ENCODE results near the gene PLXNA4.

DNA sequence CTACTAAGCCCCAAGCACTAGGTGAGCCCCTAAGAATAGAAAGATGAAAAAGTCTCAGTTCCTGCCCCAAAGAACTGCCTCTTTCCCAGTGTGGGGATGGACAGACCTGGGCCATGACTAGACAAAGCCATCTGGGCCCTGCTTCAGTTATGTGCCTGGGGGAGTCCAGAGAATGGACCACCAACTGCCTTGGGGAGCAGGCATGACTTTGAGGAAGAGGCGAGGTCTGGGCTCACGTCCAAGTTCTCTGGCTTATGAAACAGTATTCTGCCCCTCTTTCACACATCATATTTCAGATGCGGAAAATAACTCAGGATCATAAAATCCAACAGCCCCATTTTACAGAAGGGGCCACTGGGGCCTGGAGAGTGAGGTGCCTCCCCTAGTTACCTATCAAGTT is 80.3 kb downstream of the PLXNA4 start:
- TF ChIP-seq POLR2AphosphoS5 (IDR thresholded peaks at IDR 0.05; ENCODE audit: low read depth, low read length) (no peak), SIN3A (IDR thresholded peaks at IDR 0.05; ENCODE audit: borderline replicate concordance, insufficient read depth, low read length) (no peak), TAF1 (IDR thresholded peaks at IDR 0.05; ENCODE audit: borderline replicate concordance, insufficient read depth, low read length) (no peak)
- TF ChIP-seq, protein P1, sequence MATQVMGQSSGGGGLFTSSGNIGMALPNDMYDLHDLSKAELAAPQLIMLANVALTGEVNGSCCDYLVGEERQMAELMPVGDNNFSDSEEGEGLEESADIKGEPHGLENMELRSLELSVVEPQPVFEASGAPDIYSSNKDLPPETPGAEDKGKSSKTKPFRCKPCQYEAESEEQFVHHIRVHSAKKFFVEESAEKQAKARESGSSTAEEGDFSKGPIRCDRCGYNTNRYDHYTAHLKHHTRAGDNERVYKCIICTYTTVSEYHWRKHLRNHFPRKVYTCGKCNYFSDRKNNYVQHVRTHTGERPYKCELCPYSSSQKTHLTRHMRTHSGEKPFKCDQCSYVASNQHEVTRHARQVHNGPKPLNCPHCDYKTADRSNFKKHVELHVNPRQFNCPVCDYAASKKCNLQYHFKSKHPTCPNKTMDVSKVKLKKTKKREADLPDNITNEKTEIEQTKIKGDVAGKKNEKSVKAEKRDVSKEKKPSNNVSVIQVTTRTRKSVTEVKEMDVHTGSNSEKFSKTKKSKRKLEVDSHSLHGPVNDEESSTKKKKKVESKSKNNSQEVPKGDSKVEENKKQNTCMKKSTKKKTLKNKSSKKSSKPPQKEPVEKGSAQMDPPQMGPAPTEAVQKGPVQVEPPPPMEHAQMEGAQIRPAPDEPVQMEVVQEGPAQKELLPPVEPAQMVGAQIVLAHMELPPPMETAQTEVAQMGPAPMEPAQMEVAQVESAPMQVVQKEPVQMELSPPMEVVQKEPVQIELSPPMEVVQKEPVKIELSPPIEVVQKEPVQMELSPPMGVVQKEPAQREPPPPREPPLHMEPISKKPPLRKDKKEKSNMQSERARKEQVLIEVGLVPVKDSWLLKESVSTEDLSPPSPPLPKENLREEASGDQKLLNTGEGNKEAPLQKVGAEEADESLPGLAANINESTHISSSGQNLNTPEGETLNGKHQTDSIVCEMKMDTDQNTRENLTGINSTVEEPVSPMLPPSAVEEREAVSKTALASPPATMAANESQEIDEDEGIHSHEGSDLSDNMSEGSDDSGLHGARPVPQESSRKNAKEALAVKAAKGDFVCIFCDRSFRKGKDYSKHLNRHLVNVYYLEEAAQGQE (IDR thresholded peaks at IDR 0.05; ENCODE audit: insufficient read depth in 1 of 2, low read depth in 2 of 2, low read length in 2 of 2), result no peak
